HCT116 (cell line): Measurements from ENCODE around the gene NKG7. TPM values are rescaled to one million over a fixed set of nuclear protein-coding genes. Genes with fewer than 3 reads are reported as not detected.

Source experiments
- ATAC-seq: fragments of 200-7000 bp; cut with Tn5 transposase; 2 replicates; pipeline ENCODE4 v1.9.1; 2020; ENCODE audit warnings: mild to moderate bottlenecking, moderate library complexity
- BruUV-seq: library from RNA; stranded (reverse); fragments of 400-500 nt; replicated peaks from 2 replicates; lab custom pipeline; 2021; lab: Mats Ljungman, UMichigan
- CTCF ChIA-PET: fragments of 300-600 bp; sonication (Branson Sonifier 250); formaldehyde crosslinking; loops from one replicate; lab custom pipeline; 2021; ENCODE audit warnings: antibody characterized with exemption; lab: Charles Lee
- POLR2A ChIA-PET: fragments of 300-600, 350-600 bp; sonication (Branson Sonifier 250); formaldehyde crosslinking; loops from one replicate; lab custom pipeline; 2021; ENCODE audit warnings: antibody characterized with exemption; lab: Charles Lee
- RAD21 ChIA-PET, 2 experiments: fragments of 300-600 bp; sonication (Branson Sonifier 250); formaldehyde crosslinking; loops; one replicate each; lab custom pipeline; 2023; ENCODE audit warnings: low total read pairs in 2 of 2; ENCODE audit not compliant: uncharacterized antibody in 2 of 2, unreplicated experiment in 2 of 2, low non-redundant PET in 1 of 2; lab: Charles Lee
- DNase-seq: peaks from one replicate; pipeline ENCODE4 v3.0.0-alpha.2; 2010; ENCODE audit warnings: low read depth, low spot score
- H2AFZ ChIP-seq: fragments of 200-600 bp; shearing (Covaris generic), sonication (generic); 2 replicates; pipeline ENCODE4 v1.6.1; 2017; ENCODE audit warnings: low read depth, mixed run types, mixed read lengths, antibody characterized with exemption, low read length; ENCODE audit not compliant: poor library complexity, severe bottlenecking
- H3K27ac ChIP-seq: 2 replicates; pipeline ENCODE4 v1.5.1; 2012; ENCODE audit warnings: low read depth, low read length
- H3K27me3 ChIP-seq: fragments of 200-600 bp; sonication (generic); 2 replicates; pipeline ENCODE4 v1.6.1; 2016; ENCODE audit warnings: mixed run types, low read length, mixed read lengths; ENCODE audit not compliant: insufficient read depth
- H3K36me3 ChIP-seq, 2 experiments: fragments of 200-500 bp in 1 of 2; fragments of 200-600 bp in 1 of 2; sonication (Bioruptor generic) in 1 of 2; sonication (generic) in 1 of 2; 2 replicates each; pipeline versions ENCODE4 v1.5.1 to v1.6.1; 2014 to 2016; ENCODE audit warnings: low read length in 2 of 2, inconsistent platforms in 1 of 2, mixed read lengths in 1 of 2, mixed run types in 1 of 2; ENCODE audit not compliant: insufficient read depth in 2 of 2, control insufficient read depth in 1 of 2
- H3K4me1 ChIP-seq, 2 experiments: fragments of 200-600 bp in 1 of 2; sonication (generic) in 1 of 2; 2 replicates each; pipeline versions ENCODE4 v1.5.1 to v1.6.1; 2012 to 2017; ENCODE audit warnings: low read length in 2 of 2, inconsistent platforms in 1 of 2, mild to moderate bottlenecking in 1 of 2, mixed read lengths in 1 of 2, mixed run types in 1 of 2, moderate library complexity in 1 of 2; ENCODE audit not compliant: insufficient read depth in 2 of 2, control insufficient read depth in 1 of 2
- H3K4me2 ChIP-seq: fragments of 200-600 bp; sonication (generic); 2 replicates; pipeline ENCODE4 v1.6.1; 2017; ENCODE audit warnings: mixed run types, low read length, mixed read lengths
- H3K4me3 ChIP-seq, 2 experiments: fragments of 200-600 bp in 1 of 2; sonication (generic) in 1 of 2; replicated peaks in 1 of 2; 2 replicates each; pipeline ENCODE4 v1.5.1; 2011 to 2016; ENCODE audit warnings: low read length in 2 of 2, control low read depth in 1 of 2, low read depth in 1 of 2, mild to moderate bottlenecking in 1 of 2, mixed read lengths in 1 of 2, mixed run types in 1 of 2
- H3K79me2 ChIP-seq: fragments of 200-600 bp; sonication (generic); 2 replicates; pipeline ENCODE4 v1.6.1; 2017; ENCODE audit warnings: mild to moderate bottlenecking, mixed run types, low read length, moderate library complexity, mixed read lengths; ENCODE audit not compliant: insufficient read depth
- H3K9ac ChIP-seq: fragments of 200-600 bp; sonication (generic); 2 replicates; pipeline ENCODE4 v1.6.1; 2016; ENCODE audit warnings: low read length, mixed read lengths
- H3K9me2 ChIP-seq: fragments of 200-600 bp; sonication (generic), shearing (Covaris generic); 2 replicates; pipeline ENCODE4 v1.6.1; 2017; ENCODE audit warnings: mixed run types, mild to moderate bottlenecking, moderate library complexity; ENCODE audit not compliant: insufficient read depth
- H3K9me3 ChIP-seq, 2 experiments: fragments of 200-500 bp in 1 of 2; fragments of 200-600 bp in 1 of 2; sonication (Bioruptor generic) in 1 of 2; sonication (generic) in 1 of 2; 2 replicates each; pipeline ENCODE4 v1.6.1; 2014 to 2017; ENCODE audit warnings: low read length in 2 of 2, mixed read lengths in 2 of 2, inconsistent platforms in 1 of 2, low read depth in 1 of 2, mild to moderate bottlenecking in 1 of 2, mixed run types in 1 of 2, moderate library complexity in 1 of 2; ENCODE audit not compliant: control insufficient read depth in 1 of 2, insufficient read depth in 1 of 2
- H4K20me1 ChIP-seq: fragments of 200-600 bp; sonication (generic), shearing (Covaris generic); 2 replicates; pipeline ENCODE4 v1.6.1; 2017; ENCODE audit warnings: mixed run types, mild to moderate bottlenecking, moderate library complexity; ENCODE audit not compliant: insufficient read depth
- ATF3 ChIP-seq: IDR thresholded peaks from 2 replicates; pipeline ENCODE4 v1.6.1; 2012
- CBX3 ChIP-seq: IDR thresholded peaks from 2 replicates; pipeline ENCODE4 v1.6.1; 2012; ENCODE audit warnings: low read depth
- EGR1 ChIP-seq: IDR thresholded peaks from 2 replicates; pipeline ENCODE4 v1.6.1; 2012; ENCODE audit warnings: low read depth
- ELF1 ChIP-seq: IDR thresholded peaks from 2 replicates; pipeline ENCODE4 v1.6.1; 2012; ENCODE audit warnings: low read depth, borderline replicate concordance
- EZH2 ChIP-seq: fragments of 200-600 bp; sonication (generic); IDR thresholded peaks from 2 replicates; pipeline ENCODE4 v1.6.1; 2017; ENCODE audit warnings: antibody characterized with exemption, mixed run types
- EZH2phosphoT487 ChIP-seq: fragments of 200-600 bp; IDR thresholded peaks from 2 replicates; pipeline ENCODE4 v1.6.1; 2018; ENCODE audit warnings: antibody characterized with exemption, borderline replicate concordance
- FOSL1 ChIP-seq: IDR thresholded peaks from 2 replicates; pipeline ENCODE4 v1.6.1; 2012; ENCODE audit warnings: low read depth
- JUND ChIP-seq: IDR thresholded peaks from 2 replicates; pipeline ENCODE4 v1.6.1; 2012
- POLR2A ChIP-seq: IDR thresholded peaks from 2 replicates; pipeline ENCODE4 v1.7.0; 2011; ENCODE audit warnings: borderline replicate concordance; ENCODE audit not compliant: insufficient read depth, insufficient read length; ENCODE audit errors: extremely low read depth
- POLR2AphosphoS5 ChIP-seq: IDR thresholded peaks from 2 replicates; pipeline ENCODE4 v1.6.1; 2011; ENCODE audit warnings: mild to moderate bottlenecking, low read depth, low read length, moderate library complexity
- RAD21 ChIP-seq: IDR thresholded peaks from 2 replicates; pipeline ENCODE4 v1.6.1; 2012; ENCODE audit warnings: low read depth, mild to moderate bottlenecking
- SIN3A ChIP-seq: IDR thresholded peaks from 2 replicates; pipeline ENCODE4 v1.6.1; 2012; ENCODE audit warnings: low read depth
- SP1 ChIP-seq: IDR thresholded peaks from 2 replicates; pipeline ENCODE4 v1.6.1; 2012; ENCODE audit warnings: low read depth
- SRF ChIP-seq: IDR thresholded peaks from 2 replicates; pipeline ENCODE4 v1.6.1; 2012; ENCODE audit warnings: low read depth
- YY1 ChIP-seq: IDR thresholded peaks from 2 replicates; pipeline ENCODE4 v1.6.1; 2011; ENCODE audit warnings: low read length, low read depth, moderate library complexity, mild to moderate bottlenecking; ENCODE audit not compliant: insufficient replicate concordance; ENCODE audit errors: extremely low read depth
- ZBTB33 ChIP-seq: IDR thresholded peaks from 2 replicates; pipeline ENCODE4 v1.6.1; 2011; ENCODE audit warnings: mild to moderate bottlenecking, low read length, moderate library complexity; ENCODE audit not compliant: insufficient replicate concordance; ENCODE audit errors: extremely low read depth
- ZFX ChIP-seq: fragments of 450-650 bp; IDR thresholded peaks from 2 replicates; pipeline ENCODE4 v1.6.1; 2017
- ZNF274 ChIP-seq: fragments of 200-500 bp; sonication (Bioruptor generic); IDR thresholded peaks from 2 replicates; pipeline ENCODE4 v1.6.1; 2014; ENCODE audit warnings: mild to moderate bottlenecking, low read depth, low read length, inconsistent platforms
- intact Hi-C: fragments of 100-400 bp; cut with micrococcal nuclease; formaldehyde crosslinking; loops from 2 replicates; pipeline ENCODE4 v1.10.0; 2022
- total RNA-seq: library from RNA; stranded (reverse); gene quantifications from one replicate; pipeline ENCODE4 v1.2.1, GENCODE V29; 2021; ENCODE audit not compliant: unreplicated experiment
- TF ChIP-seq, protein P1 (sequence below): IDR thresholded peaks from 2 replicates; pipeline ENCODE4 v1.6.1; 2012; ENCODE audit warnings: low read depth
- TF ChIP-seq, protein P2 (sequence below), 3 experiments: fragments of 200-600 bp in 1 of 3; sonication (generic) in 1 of 3; IDR thresholded peaks in 2 of 3; conservative IDR thresholded peaks in 1 of 3; 2 replicates each; pipeline ENCODE4 v1.5.1; 2012 to 2017; ENCODE audit warnings: low read depth in 2 of 3, low read length in 2 of 3, antibody characterized with exemption in 1 of 3, borderline replicate concordance in 1 of 3, control low read depth in 1 of 3, mild to moderate bottlenecking in 1 of 3, mixed read lengths in 1 of 3, mixed run types in 1 of 3, moderate library complexity in 1 of 3; ENCODE audit not compliant: insufficient read depth in 1 of 3

NKG7 gene
- total RNA-seq, 1 experiment from 2014 or later: not detected

DNA sequence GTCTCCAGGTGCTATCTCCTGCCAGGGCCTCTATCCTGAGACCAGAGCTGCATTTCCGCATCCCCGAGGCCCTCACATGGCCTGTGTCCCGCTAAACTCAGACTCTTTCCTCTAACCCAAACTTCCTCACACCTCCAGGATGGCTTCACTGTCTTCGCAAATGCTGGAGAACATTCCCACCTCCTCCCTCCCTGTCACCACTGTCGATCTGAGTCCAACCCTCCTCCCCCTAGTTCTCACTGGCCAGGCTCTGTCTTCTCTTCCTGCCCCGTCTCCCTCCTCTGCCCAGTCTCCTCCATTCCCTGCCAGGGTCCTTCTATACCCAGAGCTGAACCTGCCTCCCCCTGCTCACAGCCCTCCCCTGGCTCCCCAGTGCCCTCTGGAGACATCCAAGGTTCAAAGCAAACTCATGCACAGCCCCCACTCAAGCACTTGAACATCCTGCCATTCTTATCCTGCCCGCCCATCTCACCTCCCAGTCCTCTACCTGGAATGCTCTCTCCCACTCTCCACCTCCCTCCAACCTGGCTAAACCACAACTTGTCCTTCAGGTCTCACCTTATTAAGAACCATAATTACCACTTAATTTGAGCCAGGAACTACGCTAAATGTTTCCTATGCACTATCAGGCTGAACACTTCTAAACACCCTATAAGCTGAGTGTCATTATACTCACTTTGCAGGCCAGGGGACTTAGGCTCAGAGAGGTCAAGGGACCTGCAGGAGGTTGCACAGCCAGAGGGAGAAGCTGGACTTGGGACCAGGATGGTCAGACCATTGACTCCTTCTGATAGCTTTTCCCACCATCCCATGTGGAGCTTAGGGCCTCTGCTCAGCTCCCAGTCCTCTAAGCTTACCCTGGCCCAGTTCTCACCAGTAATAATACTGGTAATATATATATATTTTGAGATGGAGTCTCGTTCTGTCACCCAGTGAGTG is 29.6 kb downstream of the NKG7 start:
- no peak for TF ChIP-seq CBX3
- no peak for TF ChIP-seq SP1
- TF ChIP-seq, protein P1, sequence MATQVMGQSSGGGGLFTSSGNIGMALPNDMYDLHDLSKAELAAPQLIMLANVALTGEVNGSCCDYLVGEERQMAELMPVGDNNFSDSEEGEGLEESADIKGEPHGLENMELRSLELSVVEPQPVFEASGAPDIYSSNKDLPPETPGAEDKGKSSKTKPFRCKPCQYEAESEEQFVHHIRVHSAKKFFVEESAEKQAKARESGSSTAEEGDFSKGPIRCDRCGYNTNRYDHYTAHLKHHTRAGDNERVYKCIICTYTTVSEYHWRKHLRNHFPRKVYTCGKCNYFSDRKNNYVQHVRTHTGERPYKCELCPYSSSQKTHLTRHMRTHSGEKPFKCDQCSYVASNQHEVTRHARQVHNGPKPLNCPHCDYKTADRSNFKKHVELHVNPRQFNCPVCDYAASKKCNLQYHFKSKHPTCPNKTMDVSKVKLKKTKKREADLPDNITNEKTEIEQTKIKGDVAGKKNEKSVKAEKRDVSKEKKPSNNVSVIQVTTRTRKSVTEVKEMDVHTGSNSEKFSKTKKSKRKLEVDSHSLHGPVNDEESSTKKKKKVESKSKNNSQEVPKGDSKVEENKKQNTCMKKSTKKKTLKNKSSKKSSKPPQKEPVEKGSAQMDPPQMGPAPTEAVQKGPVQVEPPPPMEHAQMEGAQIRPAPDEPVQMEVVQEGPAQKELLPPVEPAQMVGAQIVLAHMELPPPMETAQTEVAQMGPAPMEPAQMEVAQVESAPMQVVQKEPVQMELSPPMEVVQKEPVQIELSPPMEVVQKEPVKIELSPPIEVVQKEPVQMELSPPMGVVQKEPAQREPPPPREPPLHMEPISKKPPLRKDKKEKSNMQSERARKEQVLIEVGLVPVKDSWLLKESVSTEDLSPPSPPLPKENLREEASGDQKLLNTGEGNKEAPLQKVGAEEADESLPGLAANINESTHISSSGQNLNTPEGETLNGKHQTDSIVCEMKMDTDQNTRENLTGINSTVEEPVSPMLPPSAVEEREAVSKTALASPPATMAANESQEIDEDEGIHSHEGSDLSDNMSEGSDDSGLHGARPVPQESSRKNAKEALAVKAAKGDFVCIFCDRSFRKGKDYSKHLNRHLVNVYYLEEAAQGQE: no peak
- TF ChIP-seq YY1: no peak
- TF ChIP-seq SIN3A: no peak
- no peak for TF ChIP-seq EGR1
- no peak for TF ChIP-seq ZBTB33
- TF ChIP-seq JUND: no peak
- no peak for TF ChIP-seq EZH2phosphoT487
- no peak for TF ChIP-seq ELF1
- TF ChIP-seq EZH2: no peak
- TF ChIP-seq ZNF274: no peak
- no peak for TF ChIP-seq SRF
- no peak for TF ChIP-seq POLR2AphosphoS5
- TF ChIP-seq ZFX: no peak
- no peak for TF ChIP-seq POLR2A
- TF ChIP-seq, protein P2, sequence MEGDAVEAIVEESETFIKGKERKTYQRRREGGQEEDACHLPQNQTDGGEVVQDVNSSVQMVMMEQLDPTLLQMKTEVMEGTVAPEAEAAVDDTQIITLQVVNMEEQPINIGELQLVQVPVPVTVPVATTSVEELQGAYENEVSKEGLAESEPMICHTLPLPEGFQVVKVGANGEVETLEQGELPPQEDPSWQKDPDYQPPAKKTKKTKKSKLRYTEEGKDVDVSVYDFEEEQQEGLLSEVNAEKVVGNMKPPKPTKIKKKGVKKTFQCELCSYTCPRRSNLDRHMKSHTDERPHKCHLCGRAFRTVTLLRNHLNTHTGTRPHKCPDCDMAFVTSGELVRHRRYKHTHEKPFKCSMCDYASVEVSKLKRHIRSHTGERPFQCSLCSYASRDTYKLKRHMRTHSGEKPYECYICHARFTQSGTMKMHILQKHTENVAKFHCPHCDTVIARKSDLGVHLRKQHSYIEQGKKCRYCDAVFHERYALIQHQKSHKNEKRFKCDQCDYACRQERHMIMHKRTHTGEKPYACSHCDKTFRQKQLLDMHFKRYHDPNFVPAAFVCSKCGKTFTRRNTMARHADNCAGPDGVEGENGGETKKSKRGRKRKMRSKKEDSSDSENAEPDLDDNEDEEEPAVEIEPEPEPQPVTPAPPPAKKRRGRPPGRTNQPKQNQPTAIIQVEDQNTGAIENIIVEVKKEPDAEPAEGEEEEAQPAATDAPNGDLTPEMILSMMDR (IDR thresholded peaks at IDR 0.05 in 2 of 3, conservative IDR thresholded peaks at IDR 0.05 in 1 of 3; ENCODE audit: borderline replicate concordance in 1 of 3, insufficient read depth in 1 of 3, low read depth in 2 of 3, low read length in 2 of 3): no peak
- no peak for TF ChIP-seq ATF3
- TF ChIP-seq RAD21: no peak
- no peak for TF ChIP-seq FOSL1
- H3K79me2 ChIP-seq: no peaks in the 10 kb centered on the region
- ChIA-PET RAD21 (no interaction called here), POLR2A (no interaction called here), CTCF (no interaction called here)
- peaks cover 5 to 44% of the 10 kb centered on the region in 2 experiments; a peak in 3 of 4 replicates for H3K4me1 ChIP-seq
- intact Hi-C loops: no loop called here
- H4K20me1 ChIP-seq: no peaks in the 10 kb centered on the region
- H3K4me2 ChIP-seq: no peak overlapping the region
- DNase-seq: no peak
- no peak overlapping the region for H2AFZ ChIP-seq
- H3K9me3 ChIP-seq: no peaks in the 10 kb centered on the region
- H3K27ac ChIP-seq: no peak overlapping the region
- H3K9ac ChIP-seq: no peak overlapping the region
- no peak overlapping the region for H3K4me3 ChIP-seq
- H3K36me3 ChIP-seq: no peaks in the 10 kb centered on the region; a peak in 2 of 4 replicates
- no peaks in the 10 kb centered on the region for H3K9me2 ChIP-seq
- H3K27me3 ChIP-seq: no peaks in the 10 kb centered on the region
- BruUV-seq: no TSS peak
- ATAC-seq: no peak
